ENCODE results near the gene GTF2H4. TPM values are rescaled to one million over a fixed set of nuclear protein-coding genes. Genes with fewer than 3 reads are reported as not detected.
A peak's percentile ranks its signal among the peaks of the same experiment; 100 is the strongest.
"Not testable (repeated sequence)": the region's sequence is repeated elsewhere in the genome, so short reads cannot be mapped to it uniquely, and the experiment has no call there.

Gene GTF2H4
- total RNA-seq, 4 donors from 2014 or later: 9.4 to 16.4 (median 11.8) TPM

GRCh38 chr6:30926644-30927043 lies 18.6 kb downstream of the GTF2H4 start:
- peaks cover 0 to 10% (median 0%) of the 10 kb centered on the region in 3 donors for H3K9me3 ChIP-seq
- H3K27ac ChIP-seq: no peak overlapping the region
- 75 to 100% methylated on average over 2 to 4 of the region's 4 CpGs for WGBS, 2 donors (ENCODE audit: low coverage in 1 of 2)
- TF ChIP-seq POLR2A (IDR thresholded peaks at IDR 0.05) (no peak), POLR2AphosphoS5 (IDR thresholded peaks at IDR 0.05) (peak; percentile 39), CTCF (IDR thresholded peaks at IDR 0.05) (no peak), EP300 (IDR thresholded peaks at IDR 0.05) (no peak)
- H3K36me3 ChIP-seq: peaks cover 0 to 54% of the 10 kb centered on the region in 2 donors
- H3K27me3 ChIP-seq: no peaks in the 10 kb centered on the region
- no peaks in the 10 kb centered on the region for H3K4me1 ChIP-seq
- ATAC-seq: peak; percentile 61
- H3K4me3 ChIP-seq: no peak overlapping the region

GRCh38 chr6:30927080-30927479 lies 19.1 kb downstream of the GTF2H4 start:
- H3K36me3 ChIP-seq: peaks cover 0 to 49% of the 10 kb centered on the region in 2 donors
- 85 to 91% methylated on average over 3 of the region's 3 CpGs for WGBS, 2 donors (ENCODE audit: low coverage in 1 of 2)
- H3K27ac ChIP-seq, H3K27me3 ChIP-seq, H3K9me3 ChIP-seq, H3K4me3 ChIP-seq, H3K4me1 ChIP-seq, ATAC-seq: not testable (repeated sequence)

- Histone ChIP-seq H3K27me3 (no peaks in the 10 kb centered on the region), H3K4me1 (no peaks in the 10 kb centered on the region), H3K27ac (no peak overlapping the region), H3K36me3 (peaks cover 0 to 33% of the 10 kb centered on the region in 2 donors), H3K4me3 (no peak overlapping the region), H3K9me3 (peaks cover 0 to 10% (median 0%) of the 10 kb centered on the region in 3 donors)
- ATAC-seq: no peak
- 92 to 95% methylated on average over 2 to 3 of the region's 3 CpGs for WGBS, 2 donors (ENCODE audit: low coverage in 1 of 2)
- TF ChIP-seq POLR2AphosphoS5 (IDR thresholded peaks at IDR 0.05): no peak
- TF ChIP-seq EP300 (IDR thresholded peaks at IDR 0.05): no peak
- TF ChIP-seq POLR2A (IDR thresholded peaks at IDR 0.05): no peak
- no peak for TF ChIP-seq CTCF (IDR thresholded peaks at IDR 0.05)
Measured at GRCh38 chr6:30928677-30929076, 20.7 kb downstream of the GTF2H4 start.

- no peak overlapping the region for H3K27ac ChIP-seq
- peaks cover 0 to 15% of the 10 kb centered on the region in 2 donors for H3K36me3 ChIP-seq
- H3K27me3 ChIP-seq: no peaks in the 10 kb centered on the region
- TF ChIP-seq POLR2A (IDR thresholded peaks at IDR 0.05) (no peak), POLR2AphosphoS5 (IDR thresholded peaks at IDR 0.05) (no peak), EP300 (IDR thresholded peaks at IDR 0.05) (no peak), CTCF (IDR thresholded peaks at IDR 0.05) (no peak)
- 92 to 100% methylated on average over 1 to 3 of the region's 4 CpGs for WGBS, 2 donors (ENCODE audit: low coverage in 1 of 2)
- H3K4me3 ChIP-seq: no peak overlapping the region
- no peak for ATAC-seq
- H3K9me3 ChIP-seq: peaks cover 0 to 10% (median 0%) of the 10 kb centered on the region in 3 donors
- H3K4me1 ChIP-seq: no peaks in the 10 kb centered on the region
Measured at GRCh38 chr6:30930506-30930905, 22.5 kb downstream of the GTF2H4 start.

- H3K36me3 ChIP-seq: peaks cover 0 to 8% of the 10 kb centered on the region in 2 donors
- H3K27ac ChIP-seq: no peak overlapping the region
- H3K9me3 ChIP-seq: peaks cover 0 to 10% (median 0%) of the 10 kb centered on the region in 3 donors
- TF ChIP-seq CTCF (IDR thresholded peaks at IDR 0.05) (no peak), POLR2AphosphoS5 (IDR thresholded peaks at IDR 0.05) (no peak)
- no peaks in the 10 kb centered on the region for H3K4me1 ChIP-seq
- ATAC-seq: no peak
- H3K27me3 ChIP-seq: peaks cover 3% of the 10 kb centered on the region
- 38 to 51% methylated on average over 5 of the region's 8 CpGs for WGBS, 2 donors (ENCODE audit: low coverage in 1 of 2)
- no peak overlapping the region for H3K4me3 ChIP-seq
Measured at GRCh38 chr6:30931272-30931671, 23.3 kb downstream of the GTF2H4 start.

Data from gastroesophageal sphincter (tissue), 4 donors.